GM15510 (cell line): ENCODE data around the gene CDON.

Experiments used
- POLR2A ChIP-seq: IDR thresholded peaks from 3 replicates; pipeline ENCODE4 v1.6.1; 2011; ENCODE audit warnings: borderline replicate concordance; ENCODE audit not compliant: insufficient read length; ENCODE audit errors: extremely low read depth

Gene CDON

GRCh38 chr11:126062679-126063506 is at the start of gene CDON:
TSS of gene CDON (minus strand) at chr11:126062866. CDS start at chr11:126023476, 39,390 bp downstream.
- no peak for TF ChIP-seq POLR2A

GRCh38 chr11:126111458-126112116 is 48.9 kb upstream of the CDON start:
- TF ChIP-seq POLR2A, result no peak

- no peak for TF ChIP-seq POLR2A
Measured at GRCh38 chr11:126109941-126110731, 47.5 kb upstream of the CDON start.

GRCh38 chr11:126106594-126107328 is 44.1 kb upstream of the CDON start:
- no peak for TF ChIP-seq POLR2A

- TF ChIP-seq POLR2A, result no peak
Measured at GRCh38 chr11:126105748-126106080, 43.0 kb upstream of the CDON start.

GRCh38 chr11:126105022-126105747 is 42.5 kb upstream of the CDON start:
- TF ChIP-seq POLR2A, result no peak

- no peak for TF ChIP-seq POLR2A
Measured at GRCh38 chr11:126104420-126104819, 41.8 kb upstream of the CDON start.

- no peak for TF ChIP-seq POLR2A
Measured at GRCh38 chr11:126103150-126103549, 40.5 kb upstream of the CDON start.

GRCh38 chr11:126102436-126102981 is 39.8 kb upstream of the CDON start:
- TF ChIP-seq POLR2A, result no peak

GRCh38 chr11:126101930-126102283 is 39.2 kb upstream of the CDON start:
- TF ChIP-seq POLR2A, result no peak

GRCh38 chr11:126101251-126101929 is 38.7 kb upstream of the CDON start:
- no peak for TF ChIP-seq POLR2A

- TF ChIP-seq POLR2A, result no peak
Measured at GRCh38 chr11:126100716-126101115, 38.0 kb upstream of the CDON start.

GRCh38 chr11:126098204-126098769 is 35.6 kb upstream of the CDON start:
- no peak for TF ChIP-seq POLR2A

GRCh38 chr11:126095745-126096144 is 33.1 kb upstream of the CDON start:
- TF ChIP-seq POLR2A, result no peak

GRCh38 chr11:126090452-126090851 is 27.8 kb upstream of the CDON start:
- no peak for TF ChIP-seq POLR2A
